A549 (cell line): Measurements from ENCODE around the gene SGCA. TPM values are rescaled to one million over a fixed set of nuclear protein-coding genes. Genes with fewer than 3 reads are reported as not detected.

Experiments
- ATAC-seq, 2 experiments: fragments of 200-7000 bp in 1 of 2; fragments of >200 bp in 1 of 2; cut with Nextera tagmentation in 1 of 2; cut with Tn5 transposase in 1 of 2; 3 replicates each; pipeline versions ENCODE4 v1.8.0 to v1.9.1; 2018 to 2020; ENCODE audit warnings: mild to moderate bottlenecking in 1 of 2, moderate library complexity in 1 of 2
- CTCF ChIA-PET: fragments of 300-600 bp; sonication (Branson Sonifier 250); formaldehyde crosslinking; extraction: SDS; loops from one replicate; lab custom pipeline; 2021; ENCODE audit warnings: antibody characterized with exemption, inconsistent platforms; lab: Yijun Ruan, JAX
- POLR2A ChIA-PET: fragments of 350-600 bp; formaldehyde crosslinking; extraction: SDS; loops from one replicate; lab custom pipeline; 2021; ENCODE audit warnings: antibody characterized with exemption, inconsistent platforms; lab: Yijun Ruan, JAX
- DNase-seq, 2 experiments: peaks; one replicate each; pipeline versions ENCODE4 v3.0.0 to v3.0.0-alpha.2; 2011 to 2016; ENCODE audit warnings: low read depth in 1 of 2, low spot score in 1 of 2
- FAIRE-seq: peaks from 2 replicates; lab custom pipeline; 2011; peaks lifted over from hg19 to GRCh38; lab: Jason Lieb, UNC
- H3K27ac ChIP-seq, 2 experiments: fragments of >200 bp; sonication (Bioruptor Twin); formaldehyde crosslinking; 3 replicates each; pipeline ENCODE4 v1.5.1; 2016 to 2017
- H3K4me1 ChIP-seq: fragments of >200 bp; sonication (Bioruptor Twin); formaldehyde crosslinking; 3 replicates; pipeline ENCODE4 v1.6.1; 2016
- H3K4me2 ChIP-seq: fragments of >200 bp; sonication (Bioruptor Twin); formaldehyde crosslinking; 3 replicates; pipeline ENCODE4 v1.6.1; 2016
- H3K4me3 ChIP-seq: fragments of >200 bp; sonication (Bioruptor Twin); formaldehyde crosslinking; 3 replicates; pipeline ENCODE4 v1.5.1; 2016
- H3K9me3 ChIP-seq: fragments of >200 bp; sonication (Bioruptor Twin); formaldehyde crosslinking; 3 replicates; pipeline ENCODE4 v1.6.1; 2016
- CBX2 ChIP-seq: fragments of 200-600 bp; sonication (generic); IDR thresholded peaks from 2 replicates; pipeline ENCODE4 v1.6.1; 2016; ENCODE audit warnings: low read depth, mild to moderate bottlenecking, borderline replicate concordance
- CBX8 ChIP-seq: fragments of 200-600 bp; sonication (generic); IDR thresholded peaks from 2 replicates; pipeline ENCODE4 v1.6.1; 2016
- CHD2 ChIP-seq: fragments of 150-350 bp; IDR thresholded peaks from 2 replicates; pipeline ENCODE4 v1.6.1; 2014; ENCODE audit warnings: low read length; ENCODE audit not compliant: partially characterized antibody
- CHD4 ChIP-seq: fragments of 200-600 bp; sonication (generic); IDR thresholded peaks from 2 replicates; pipeline ENCODE4 v1.6.1; 2016; ENCODE audit warnings: antibody characterized with exemption, mild to moderate bottlenecking, borderline replicate concordance
- EP300 ChIP-seq, 2 experiments: fragments of >200 bp; sonication (Bioruptor Twin); formaldehyde crosslinking; IDR thresholded peaks; 2 replicates in 1 of 2; 3 replicates in 1 of 2; pipeline ENCODE4 v1.6.1; 2016 to 2017
- FOSB ChIP-seq: fragments of 250-450 bp; sonication (Bioruptor Pico); IDR thresholded peaks from 2 replicates; pipeline ENCODE4 v1.5.0; 2020; ENCODE audit warnings: mild to moderate bottlenecking, moderate library complexity
- FOSL2 ChIP-seq, 2 experiments: fragments of 450-650 bp in 1 of 2; fragments of >200 bp in 1 of 2; sonication (Bioruptor Twin) in 1 of 2; formaldehyde crosslinking; IDR thresholded peaks; 2 replicates each; pipeline versions ENCODE4 v1.5.0 to v1.6.1; 2016 to 2020; ENCODE audit warnings: mild to moderate bottlenecking in 1 of 2, moderate library complexity in 1 of 2
- HOXA7 ChIP-seq: fragments of 250-450 bp; sonication (Bioruptor Pico); IDR thresholded peaks from 2 replicates; pipeline ENCODE4 v1.5.0; 2020; ENCODE audit warnings: mild to moderate bottlenecking, moderate library complexity
- HOXB5 ChIP-seq: fragments of 250-450 bp; sonication (Bioruptor Pico); IDR thresholded peaks from 2 replicates; pipeline ENCODE4 v1.5.0; 2020; ENCODE audit warnings: mild to moderate bottlenecking, moderate library complexity
- JUN ChIP-seq, 2 experiments: fragments of >200 bp; sonication (Bioruptor Twin); formaldehyde crosslinking; IDR thresholded peaks; 2 replicates in 1 of 2; 3 replicates in 1 of 2; pipeline ENCODE4 v1.6.1; 2016 to 2017
- KDM1A ChIP-seq: fragments of 200-600 bp; sonication (generic); IDR thresholded peaks from 2 replicates; pipeline ENCODE4 v1.6.1; 2016; ENCODE audit warnings: low read depth, mild to moderate bottlenecking
- MAFK ChIP-seq: fragments of 450-650 bp; IDR thresholded peaks from 2 replicates; pipeline ENCODE4 v1.6.1; 2014; ENCODE audit not compliant: partially characterized antibody
- MYC ChIP-seq: IDR thresholded peaks from 2 replicates; pipeline ENCODE4 v1.6.1; 2012; ENCODE audit warnings: mild to moderate bottlenecking, inconsistent platforms, low read length, improper control_type of control experiment, borderline replicate concordance
- NPAS2 ChIP-seq: fragments of 250-450 bp; sonication (Bioruptor Pico); IDR thresholded peaks from 2 replicates; pipeline ENCODE4 v1.8.0; 2022; ENCODE audit warnings: mild to moderate bottlenecking, moderate library complexity, borderline replicate concordance
- POLR2A ChIP-seq: IDR thresholded peaks from 2 replicates; pipeline ENCODE4 v1.6.1; 2012; ENCODE audit warnings: mild to moderate bottlenecking, low read length
- POLR2AphosphoS2 ChIP-seq: conservative IDR thresholded peaks from 2 replicates; pipeline ENCODE4 v1.6.1; 2012; ENCODE audit warnings: low read length, improper control_type of control experiment, inconsistent platforms
- TP53 ChIP-seq: fragments of 250-450 bp; sonication (Bioruptor Pico); IDR thresholded peaks from 2 replicates; pipeline ENCODE4 v1.5.0; 2021; ENCODE audit warnings: mild to moderate bottlenecking, moderate library complexity
- ZC3H11A ChIP-seq: fragments of 450-650 bp; IDR thresholded peaks from 2 replicates; pipeline ENCODE4 v1.6.1; 2014; ENCODE audit warnings: antibody characterized with exemption, mild to moderate bottlenecking
- WGBS: methylation state at CpG from one replicate; pipeline ENCODE4 v1.1.6; 2017; ENCODE audit errors: missing lambda C conversion rate; 5-methylcytosine and 5-hydroxymethylcytosine counted together
- polyA plus RNA-seq, 4 experiments: library from polyadenylated mRNA; depleted of rRNA in 3 of 4; stranded (reverse); fragments of >200 nt; fragmentation: RNase III in 1 of 4; extraction: RNeasy Plus Mini Kit Qiagen cat#74134 plus additional on column Dnase treatment in 1 of 4; gene quantifications; 2 replicates in 3 of 4; 3 replicates in 1 of 4; pipeline ENCODE4 v1.2.3, GENCODE V29; 2011 to 2017
- TF ChIP-seq, protein P1 (sequence below): fragments of 250-450 bp; sonication (Bioruptor Pico); IDR thresholded peaks from 2 replicates; pipeline ENCODE4 v1.5.0; 2021; ENCODE audit warnings: mild to moderate bottlenecking, moderate library complexity, borderline replicate concordance
- TF ChIP-seq, protein P2 (sequence below): fragments of 200-600 bp; sonication (generic); IDR thresholded peaks from 2 replicates; pipeline ENCODE4 v1.6.1; 2016; ENCODE audit warnings: antibody characterized with exemption, mild to moderate bottlenecking, moderate library complexity
- TF ChIP-seq, protein P3 (sequence below): fragments of >200 bp; sonication (Bioruptor Twin); formaldehyde crosslinking; IDR thresholded peaks from 3 replicates; pipeline ENCODE4 v1.6.1; 2016
- TF ChIP-seq, protein P4 (sequence below): fragments of >200 bp; sonication (Bioruptor Twin); formaldehyde crosslinking; IDR thresholded peaks from 2 replicates; pipeline ENCODE4 v1.6.1; 2016
- TF ChIP-seq, protein P5 (sequence below): fragments of >200 bp; sonication (Bioruptor Twin); formaldehyde crosslinking; IDR thresholded peaks from 3 replicates; pipeline ENCODE4 v1.5.1; 2016
- TF ChIP-seq, protein P6 (sequence below): fragments of 250-450 bp; sonication (Bioruptor Pico); IDR thresholded peaks from 2 replicates; pipeline ENCODE4 v1.5.0; 2020; ENCODE audit warnings: low read depth, mild to moderate bottlenecking, moderate library complexity

SGCA gene
- polyA plus RNA-seq, 2 of the 4 experiments (the other 2 are of a cell fraction) = 0.44 to 3.4 TPM

DNA sequence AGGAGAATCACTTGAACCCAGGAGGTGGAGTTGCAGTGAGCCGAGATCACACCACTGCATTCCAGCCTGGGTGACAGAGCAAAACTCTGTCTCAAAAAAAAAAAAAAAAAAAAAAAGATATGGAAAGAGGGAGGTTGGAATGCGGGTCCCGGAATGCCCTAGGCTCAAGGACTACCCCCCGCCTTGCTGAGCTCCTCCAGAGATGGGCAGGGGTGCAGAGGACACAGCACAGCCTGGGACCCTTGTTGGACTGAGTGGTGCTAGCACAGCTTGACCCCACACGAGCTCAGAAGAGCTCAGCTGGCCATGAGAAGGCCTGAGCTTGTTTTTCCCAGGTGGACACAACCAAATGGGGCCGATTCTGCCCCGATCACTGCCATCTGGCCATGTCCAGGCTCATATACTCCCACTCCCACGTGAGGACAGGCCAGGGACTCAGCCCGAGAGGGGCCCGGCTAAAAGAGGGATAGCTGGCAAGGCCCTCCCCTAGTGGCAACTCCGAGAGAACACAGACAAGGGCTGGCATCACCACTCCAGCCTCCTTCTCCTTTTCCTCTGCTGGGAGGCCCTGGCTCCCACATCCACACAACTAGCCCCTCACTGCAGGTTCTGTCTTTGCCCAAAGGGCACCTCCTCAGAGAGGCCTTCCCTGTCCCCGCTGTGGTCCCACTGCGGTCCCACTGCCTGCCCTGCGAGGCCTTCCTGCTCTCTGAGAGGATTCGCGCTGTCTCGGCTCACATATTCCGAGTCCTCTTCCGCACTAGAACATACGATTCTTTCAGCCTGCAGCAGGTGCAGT, 11.0 kb downstream of the SGCA start:
- ChIA-PET CTCF (interaction anchor here (0.7 to 17.0 kb wide), 13 partner anchors 10 to 149 kb away, joined by 3 to 817 read pairs (median 16); partner anchors contain the start of genes COL1A1, PPP1R9B, SGCA and TMEM92), POLR2A (interaction anchor here (1.5 to 2.4 kb wide), 4 partner anchors 8 to 25 kb away, joined by 5 to 14 read pairs (median 8); no protein-coding TSS in a partner anchor)
- DNase-seq = peak in 1 of 2 experiments; percentile 46
- Histone ChIP-seq H3K9me3 (no peaks in the 10 kb centered on the region), H3K4me1 (peaks cover 62% of the 10 kb centered on the region), H3K4me3 (no peak overlapping the region), H3K27ac (peak overlapping the region; percentile 90 to 95), H3K4me2 (peak overlapping the region; percentile 71; the same call in 2 of the 3 replicates)
- ATAC-seq = peak; percentile 11 to 12; a peak in 2 of 6 replicates
- 90% methylated on average over 20 of the region's 20 CpGs for WGBS
- TF ChIP-seq, protein P1, sequence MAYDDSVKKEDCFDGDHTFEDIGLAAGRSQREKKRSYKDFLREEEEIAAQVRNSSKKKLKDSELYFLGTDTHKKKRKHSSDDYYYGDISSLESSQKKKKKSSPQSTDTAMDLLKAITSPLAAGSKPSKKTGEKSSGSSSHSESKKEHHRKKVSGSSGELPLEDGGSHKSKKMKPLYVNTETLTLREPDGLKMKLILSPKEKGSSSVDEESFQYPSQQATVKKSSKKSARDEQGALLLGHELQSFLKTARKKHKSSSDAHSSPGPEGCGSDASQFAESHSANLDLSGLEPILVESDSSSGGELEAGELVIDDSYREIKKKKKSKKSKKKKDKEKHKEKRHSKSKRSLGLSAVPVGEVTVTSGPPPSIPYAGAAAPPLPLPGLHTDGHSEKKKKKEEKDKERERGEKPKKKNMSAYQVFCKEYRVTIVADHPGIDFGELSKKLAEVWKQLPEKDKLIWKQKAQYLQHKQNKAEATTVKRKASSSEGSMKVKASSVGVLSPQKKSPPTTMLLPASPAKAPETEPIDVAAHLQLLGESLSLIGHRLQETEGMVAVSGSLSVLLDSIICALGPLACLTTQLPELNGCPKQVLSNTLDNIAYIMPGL (CRISPR knock-in tag) = no peak
- TF ChIP-seq HOXB5 = no peak
- TF ChIP-seq POLR2AphosphoS2 = no peak
- TF ChIP-seq, protein P2, sequence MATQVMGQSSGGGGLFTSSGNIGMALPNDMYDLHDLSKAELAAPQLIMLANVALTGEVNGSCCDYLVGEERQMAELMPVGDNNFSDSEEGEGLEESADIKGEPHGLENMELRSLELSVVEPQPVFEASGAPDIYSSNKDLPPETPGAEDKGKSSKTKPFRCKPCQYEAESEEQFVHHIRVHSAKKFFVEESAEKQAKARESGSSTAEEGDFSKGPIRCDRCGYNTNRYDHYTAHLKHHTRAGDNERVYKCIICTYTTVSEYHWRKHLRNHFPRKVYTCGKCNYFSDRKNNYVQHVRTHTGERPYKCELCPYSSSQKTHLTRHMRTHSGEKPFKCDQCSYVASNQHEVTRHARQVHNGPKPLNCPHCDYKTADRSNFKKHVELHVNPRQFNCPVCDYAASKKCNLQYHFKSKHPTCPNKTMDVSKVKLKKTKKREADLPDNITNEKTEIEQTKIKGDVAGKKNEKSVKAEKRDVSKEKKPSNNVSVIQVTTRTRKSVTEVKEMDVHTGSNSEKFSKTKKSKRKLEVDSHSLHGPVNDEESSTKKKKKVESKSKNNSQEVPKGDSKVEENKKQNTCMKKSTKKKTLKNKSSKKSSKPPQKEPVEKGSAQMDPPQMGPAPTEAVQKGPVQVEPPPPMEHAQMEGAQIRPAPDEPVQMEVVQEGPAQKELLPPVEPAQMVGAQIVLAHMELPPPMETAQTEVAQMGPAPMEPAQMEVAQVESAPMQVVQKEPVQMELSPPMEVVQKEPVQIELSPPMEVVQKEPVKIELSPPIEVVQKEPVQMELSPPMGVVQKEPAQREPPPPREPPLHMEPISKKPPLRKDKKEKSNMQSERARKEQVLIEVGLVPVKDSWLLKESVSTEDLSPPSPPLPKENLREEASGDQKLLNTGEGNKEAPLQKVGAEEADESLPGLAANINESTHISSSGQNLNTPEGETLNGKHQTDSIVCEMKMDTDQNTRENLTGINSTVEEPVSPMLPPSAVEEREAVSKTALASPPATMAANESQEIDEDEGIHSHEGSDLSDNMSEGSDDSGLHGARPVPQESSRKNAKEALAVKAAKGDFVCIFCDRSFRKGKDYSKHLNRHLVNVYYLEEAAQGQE = no peak
- TF ChIP-seq CHD4 = no peak
- no peak for TF ChIP-seq NPAS2 (CRISPR knock-in tag)
- TF ChIP-seq EP300 (IDR thresholded peaks at IDR 0.05) = no peak
- no peak for TF ChIP-seq CBX8
- no peak for TF ChIP-seq POLR2A
- no peak for TF ChIP-seq KDM1A
- no peak for FAIRE-seq

DNA sequence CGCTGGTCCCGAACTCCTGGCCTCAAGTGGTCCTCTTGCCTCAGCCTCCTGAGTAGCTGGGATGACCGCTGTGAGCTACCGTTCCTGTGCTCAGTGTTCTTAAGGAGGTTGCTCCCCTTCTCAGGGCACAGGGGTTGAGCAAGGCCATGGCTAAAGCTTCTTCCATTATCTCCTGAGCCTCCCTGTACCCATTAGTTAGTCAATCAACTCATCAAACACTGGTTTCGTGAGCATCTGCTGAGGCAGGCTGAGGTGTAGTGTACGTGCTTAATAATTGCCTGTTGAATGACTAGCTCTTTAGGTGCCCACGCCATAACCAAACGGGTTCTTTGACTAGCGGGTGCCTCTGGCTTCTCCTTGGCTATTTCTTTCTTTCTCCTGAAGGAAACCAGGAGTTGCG, 11.7 kb downstream of the SGCA start:
- H3K4me2 ChIP-seq = peak overlapping the region; percentile 71
- ATAC-seq = no peak
- H3K4me1 ChIP-seq = peaks cover 62% of the 10 kb centered on the region
- WGBS = 94% methylated on average over 10 of the region's 10 CpGs
- peak overlapping the region; percentile 90 to 95 for H3K27ac ChIP-seq
- FAIRE-seq = peak; percentile 28
- POLR2A ChIA-PET = interaction anchor here (0.6 to 2.4 kb wide), 7 partner anchors 9 to 689 kb away, joined by 3 to 14 read pairs (median 7); no protein-coding TSS in a partner anchor
- no peak for DNase-seq
- TF ChIP-seq CBX2 (no peak), ZC3H11A (no peak), FOSL2 (IDR thresholded peaks at IDR 0.05) (no peak), FOSL2 (CRISPR knock-in tag; IDR thresholded peaks at IDR 0.05) (no peak), JUN (IDR thresholded peaks at IDR 0.05) (no peak), CHD2 (no peak), POLR2A (no peak), NPAS2 (CRISPR knock-in tag) (no peak), MYC (no peak), TP53 (CRISPR knock-in tag) (no peak), CHD4 (no peak), FOSB (CRISPR knock-in tag) (no peak), HOXA7 (CRISPR knock-in tag) (no peak), CBX8 (no peak), MAFK (no peak)
- TF ChIP-seq, protein P3, sequence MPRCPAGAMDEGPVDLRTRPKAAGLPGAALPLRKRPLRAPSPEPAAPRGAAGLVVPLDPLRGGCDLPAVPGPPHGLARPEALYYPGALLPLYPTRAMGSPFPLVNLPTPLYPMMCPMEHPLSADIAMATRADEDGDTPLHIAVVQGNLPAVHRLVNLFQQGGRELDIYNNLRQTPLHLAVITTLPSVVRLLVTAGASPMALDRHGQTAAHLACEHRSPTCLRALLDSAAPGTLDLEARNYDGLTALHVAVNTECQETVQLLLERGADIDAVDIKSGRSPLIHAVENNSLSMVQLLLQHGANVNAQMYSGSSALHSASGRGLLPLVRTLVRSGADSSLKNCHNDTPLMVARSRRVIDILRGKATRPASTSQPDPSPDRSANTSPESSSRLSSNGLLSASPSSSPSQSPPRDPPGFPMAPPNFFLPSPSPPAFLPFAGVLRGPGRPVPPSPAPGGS = no peak
- TF ChIP-seq, protein P4, sequence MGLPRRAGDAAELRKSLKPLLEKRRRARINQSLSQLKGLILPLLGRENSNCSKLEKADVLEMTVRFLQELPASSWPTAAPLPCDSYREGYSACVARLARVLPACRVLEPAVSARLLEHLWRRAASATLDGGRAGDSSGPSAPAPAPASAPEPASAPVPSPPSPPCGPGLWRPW = no peak
- TF ChIP-seq, protein P5, sequence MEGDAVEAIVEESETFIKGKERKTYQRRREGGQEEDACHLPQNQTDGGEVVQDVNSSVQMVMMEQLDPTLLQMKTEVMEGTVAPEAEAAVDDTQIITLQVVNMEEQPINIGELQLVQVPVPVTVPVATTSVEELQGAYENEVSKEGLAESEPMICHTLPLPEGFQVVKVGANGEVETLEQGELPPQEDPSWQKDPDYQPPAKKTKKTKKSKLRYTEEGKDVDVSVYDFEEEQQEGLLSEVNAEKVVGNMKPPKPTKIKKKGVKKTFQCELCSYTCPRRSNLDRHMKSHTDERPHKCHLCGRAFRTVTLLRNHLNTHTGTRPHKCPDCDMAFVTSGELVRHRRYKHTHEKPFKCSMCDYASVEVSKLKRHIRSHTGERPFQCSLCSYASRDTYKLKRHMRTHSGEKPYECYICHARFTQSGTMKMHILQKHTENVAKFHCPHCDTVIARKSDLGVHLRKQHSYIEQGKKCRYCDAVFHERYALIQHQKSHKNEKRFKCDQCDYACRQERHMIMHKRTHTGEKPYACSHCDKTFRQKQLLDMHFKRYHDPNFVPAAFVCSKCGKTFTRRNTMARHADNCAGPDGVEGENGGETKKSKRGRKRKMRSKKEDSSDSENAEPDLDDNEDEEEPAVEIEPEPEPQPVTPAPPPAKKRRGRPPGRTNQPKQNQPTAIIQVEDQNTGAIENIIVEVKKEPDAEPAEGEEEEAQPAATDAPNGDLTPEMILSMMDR = no peak
- TF ChIP-seq, protein P6, sequence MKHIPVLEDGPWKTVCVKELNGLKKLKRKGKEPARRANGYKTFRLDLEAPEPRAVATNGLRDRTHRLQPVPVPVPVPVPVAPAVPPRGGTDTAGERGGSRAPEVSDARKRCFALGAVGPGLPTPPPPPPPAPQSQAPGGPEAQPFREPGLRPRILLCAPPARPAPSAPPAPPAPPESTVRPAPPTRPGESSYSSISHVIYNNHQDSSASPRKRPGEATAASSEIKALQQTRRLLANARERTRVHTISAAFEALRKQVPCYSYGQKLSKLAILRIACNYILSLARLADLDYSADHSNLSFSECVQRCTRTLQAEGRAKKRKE (CRISPR knock-in tag) = no peak
- no peaks in the 10 kb centered on the region for H3K9me3 ChIP-seq
- H3K4me3 ChIP-seq = no peak overlapping the region
- CTCF ChIA-PET = interaction anchor here (1.1 to 17.0 kb wide), 21 partner anchors 11 to 185 kb away, joined by 3 to 817 read pairs (median 7); partner anchors contain the start of genes COL1A1, PPP1R9B, SGCA and TMEM92
